GM19043 (cell line): ENCODE data around the gene CXorf49B.
"Not testable (repeated sequence)": the region's sequence is repeated elsewhere in the genome, so short reads cannot be mapped to it uniquely, and the experiment has no call there.

Experiments used
- ATAC-seq: cut with Tn5 transposase; IDR thresholded peaks from one replicate; pipeline ENCODE4 v1.9.1; 2021; ENCODE audit warnings: low read depth; ENCODE audit not compliant: unreplicated experiment

CXorf49B gene

DNA sequence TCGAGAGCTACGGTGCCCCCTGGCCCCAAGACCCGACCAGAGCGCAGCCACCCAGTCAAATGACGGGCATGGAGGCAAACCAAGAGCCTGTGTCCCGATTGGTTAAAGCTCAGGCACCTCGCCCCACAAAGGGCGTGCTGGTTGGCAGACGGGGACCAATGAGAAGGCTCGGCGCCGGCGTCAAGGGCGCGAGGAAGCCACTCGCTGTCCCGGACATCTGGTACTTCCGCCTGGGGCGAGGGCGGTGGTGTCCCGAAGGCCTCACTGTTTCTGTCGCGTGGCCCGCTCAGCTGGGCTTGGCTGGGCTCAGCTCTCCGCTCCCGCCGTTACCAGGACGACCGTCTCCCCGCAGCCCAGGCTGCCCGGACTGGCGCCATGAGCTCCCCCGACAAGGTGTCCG lies at the start of gene CXorf49B:
Gene CXorf49B, plus strand, starts transcription at position 301 of the 400 bp plus-strand sequence. Its CDS starts 75 bp downstream, at position 376.
- not testable (repeated sequence) for ATAC-seq

DNA sequence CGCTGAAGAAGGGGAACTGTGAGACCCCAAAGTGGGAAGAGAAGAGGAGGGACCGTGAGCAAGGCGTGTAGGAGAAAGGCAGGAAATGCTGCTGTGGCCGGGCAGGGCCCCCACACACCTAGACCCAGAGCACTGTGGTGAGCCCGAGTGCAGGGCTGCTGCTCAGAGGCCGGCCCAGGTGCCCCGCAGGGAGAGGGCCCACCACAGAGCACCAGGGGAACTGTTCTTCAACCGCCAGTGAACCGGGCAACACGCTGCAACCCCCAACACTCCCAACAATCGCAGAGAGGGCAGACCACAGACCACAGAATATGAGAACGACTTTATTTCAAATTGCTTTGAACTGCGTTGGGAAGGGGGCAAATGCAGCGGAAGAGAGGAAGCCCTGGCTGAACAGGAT lies 49.1 kb upstream of the CXorf49B start:
- ATAC-seq, result not testable (repeated sequence)

DNA sequence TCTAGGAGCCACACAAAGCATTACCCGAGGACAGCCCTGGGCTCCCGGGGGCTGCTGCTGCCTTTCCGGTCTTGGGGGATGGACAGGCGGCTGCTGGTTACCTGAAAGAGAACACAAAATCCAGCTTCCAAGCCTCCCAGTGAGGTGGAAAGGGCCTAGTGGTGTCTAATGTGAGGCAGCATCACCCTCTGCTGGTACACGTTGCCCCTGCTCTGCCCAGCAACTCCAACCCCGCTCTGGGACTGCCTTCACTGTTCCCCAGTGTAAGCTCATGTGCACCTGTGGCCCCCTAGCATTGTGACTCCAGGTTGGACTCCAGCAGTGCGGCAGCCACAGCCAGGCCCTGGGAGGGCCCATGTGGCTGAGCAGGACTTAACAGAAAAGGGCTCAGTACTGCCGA lies 47.6 kb upstream of the CXorf49B start:
- ATAC-seq, result not testable (repeated sequence)

DNA sequence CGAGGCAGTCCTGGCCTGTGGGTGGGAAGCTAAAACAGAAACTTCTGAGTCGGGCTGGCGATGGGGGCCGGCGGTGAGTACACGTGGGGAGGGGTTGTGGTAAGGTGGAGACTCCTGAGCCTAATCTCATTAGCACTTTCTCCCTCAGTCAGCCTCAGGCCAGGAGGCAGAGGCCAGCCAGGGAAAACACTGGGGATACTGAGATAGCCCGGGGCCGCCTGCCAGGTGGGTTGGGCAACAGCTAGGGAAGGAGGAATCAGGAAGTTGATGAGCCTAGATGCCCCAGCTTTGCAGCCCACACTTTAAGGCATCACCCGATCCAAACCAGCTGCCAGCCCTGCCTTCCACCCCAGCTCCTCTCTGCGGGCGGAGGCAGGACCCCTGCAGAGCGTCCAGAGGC lies 46.8 kb upstream of the CXorf49B start:
- not testable (repeated sequence) for ATAC-seq

DNA sequence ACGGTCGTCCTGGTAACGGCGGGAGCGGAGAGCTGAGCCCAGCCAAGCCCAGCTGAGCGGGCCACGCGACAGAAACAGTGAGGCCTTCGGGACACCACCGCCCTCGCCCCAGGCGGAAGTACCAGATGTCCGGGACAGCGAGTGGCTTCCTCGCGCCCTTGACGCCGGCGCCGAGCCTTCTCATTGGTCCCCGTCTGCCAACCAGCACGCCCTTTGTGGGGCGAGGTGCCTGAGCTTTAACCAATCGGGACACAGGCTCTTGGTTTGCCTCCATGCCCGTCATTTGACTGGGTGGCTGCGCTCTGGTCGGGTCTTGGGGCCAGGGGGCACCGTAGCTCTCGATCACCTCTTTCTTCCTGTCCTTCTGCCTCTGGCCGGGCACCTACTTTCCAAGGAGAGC lies 45.0 kb upstream of the CXorf49B start, which contains the start of gene CXorf49:
Gene CXorf49, minus strand, starts transcription at position 101 of the 400 bp plus-strand sequence. CDS start 134 bp downstream, outside the sequence.
- ATAC-seq, result not testable (repeated sequence)

DNA sequence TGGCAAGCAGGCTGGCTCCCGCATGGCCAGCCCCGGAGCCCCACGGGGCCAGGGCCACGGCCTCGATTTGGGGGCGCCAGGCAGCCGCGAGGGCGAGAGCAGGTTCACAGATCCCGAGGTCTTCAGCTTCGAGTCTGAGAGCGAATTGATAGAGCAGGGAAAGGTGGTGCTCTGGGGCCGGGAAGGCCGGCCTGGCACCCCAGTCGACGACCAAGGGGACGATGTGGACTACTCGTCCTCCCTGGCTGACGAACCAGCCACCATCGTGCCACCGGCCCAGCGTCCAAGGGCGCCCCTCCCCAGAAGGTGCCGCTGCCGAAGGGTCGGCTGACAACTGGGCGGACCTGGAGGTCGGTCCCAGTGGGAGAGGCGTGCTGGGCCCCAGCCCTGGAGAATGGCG lies 44.0 kb upstream of the CXorf49B start:
- ATAC-seq, result not testable (repeated sequence)

DNA sequence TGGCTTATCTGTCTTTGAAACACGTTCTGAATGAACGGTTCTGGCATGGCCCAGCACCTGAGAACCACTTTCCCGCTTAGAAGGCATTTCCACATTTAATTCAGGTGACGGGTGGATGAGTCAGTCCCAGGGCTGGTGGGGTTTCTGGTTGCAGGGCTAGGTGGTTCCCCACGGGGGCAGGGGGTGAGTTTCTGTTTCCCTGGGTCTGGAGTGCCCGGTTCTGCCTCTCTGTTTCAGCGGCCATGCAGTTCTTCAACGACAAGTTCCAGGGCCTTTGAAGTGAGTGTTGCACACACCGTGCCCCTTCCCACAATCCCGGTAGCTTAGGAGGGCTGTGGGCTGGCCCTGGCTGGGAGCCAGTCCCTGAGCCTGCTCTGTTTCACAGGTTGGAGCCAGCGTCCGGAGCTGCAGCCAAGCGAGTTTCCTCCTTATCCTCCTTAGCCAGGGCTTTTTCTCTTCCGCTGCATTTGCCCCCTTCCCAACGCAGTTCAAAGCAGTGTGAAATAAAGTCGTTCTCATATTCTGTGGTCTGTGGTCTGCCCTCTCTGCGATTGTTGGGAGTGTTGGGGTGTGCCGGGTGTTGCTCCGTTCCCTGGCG lies 42.8 kb upstream of the CXorf49B start:
- ATAC-seq, result not testable (repeated sequence)

DNA sequence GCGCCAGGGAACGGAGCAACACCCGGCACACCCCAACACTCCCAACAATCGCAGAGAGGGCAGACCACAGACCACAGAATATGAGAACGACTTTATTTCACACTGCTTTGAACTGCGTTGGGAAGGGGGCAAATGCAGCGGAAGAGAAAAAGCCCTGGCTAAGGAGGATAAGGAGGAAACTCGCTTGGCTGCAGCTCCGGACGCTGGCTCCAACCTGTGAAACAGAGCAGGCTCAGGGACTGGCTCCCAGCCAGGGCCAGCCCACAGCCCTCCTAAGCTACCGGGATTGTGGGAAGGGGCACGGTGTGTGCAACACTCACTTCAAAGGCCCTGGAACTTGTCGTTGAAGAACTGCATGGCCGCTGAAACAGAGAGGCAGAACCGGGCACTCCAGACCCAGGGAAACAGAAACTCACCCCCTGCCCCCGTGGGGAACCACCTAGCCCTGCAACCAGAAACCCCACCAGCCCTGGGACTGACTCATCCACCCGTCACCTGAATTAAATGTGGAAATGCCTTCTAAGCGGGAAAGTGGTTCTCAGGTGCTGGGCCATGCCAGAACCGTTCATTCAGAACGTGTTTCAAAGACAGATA lies 2.4 kb upstream of the CXorf49B start:
- ATAC-seq, result not testable (repeated sequence)

DNA sequence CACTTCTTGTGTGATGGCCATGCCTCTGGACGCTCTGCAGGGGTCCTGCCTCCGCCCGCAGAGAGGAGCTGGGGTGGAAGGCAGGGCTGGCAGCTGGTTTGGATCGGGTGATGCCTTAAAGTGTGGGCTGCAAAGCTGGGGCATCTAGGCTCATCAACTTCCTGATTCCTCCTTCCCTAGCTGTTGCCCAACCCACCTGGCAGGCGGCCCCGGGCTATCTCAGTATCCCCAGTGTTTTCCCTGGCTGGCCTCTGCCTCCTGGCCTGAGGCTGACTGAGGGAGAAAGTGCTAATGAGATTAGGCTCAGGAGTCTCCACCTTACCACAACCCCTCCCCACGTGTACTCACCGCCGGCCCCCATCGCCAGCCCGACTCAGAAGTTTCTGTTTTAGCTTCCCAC lies 1.7 kb downstream of the CXorf49B start:
- not testable (repeated sequence) for ATAC-seq

DNA sequence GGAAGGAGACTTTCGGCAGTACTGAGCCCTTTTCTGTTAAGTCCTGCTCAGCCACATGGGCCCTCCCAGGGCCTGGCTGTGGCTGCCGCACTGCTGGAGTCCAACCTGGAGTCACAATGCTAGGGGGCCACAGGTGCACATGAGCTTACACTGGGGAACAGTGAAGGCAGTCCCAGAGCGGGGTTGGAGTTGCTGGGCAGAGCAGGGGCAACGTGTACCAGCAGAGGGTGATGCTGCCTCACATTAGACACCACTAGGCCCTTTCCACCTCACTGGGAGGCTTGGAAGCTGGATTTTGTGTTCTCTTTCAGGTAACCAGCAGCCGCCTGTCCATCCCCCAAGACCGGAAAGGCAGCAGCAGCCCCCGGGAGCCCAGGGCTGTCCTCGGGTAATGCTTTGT lies 2.5 kb downstream of the CXorf49B start:
- not testable (repeated sequence) for ATAC-seq

DNA sequence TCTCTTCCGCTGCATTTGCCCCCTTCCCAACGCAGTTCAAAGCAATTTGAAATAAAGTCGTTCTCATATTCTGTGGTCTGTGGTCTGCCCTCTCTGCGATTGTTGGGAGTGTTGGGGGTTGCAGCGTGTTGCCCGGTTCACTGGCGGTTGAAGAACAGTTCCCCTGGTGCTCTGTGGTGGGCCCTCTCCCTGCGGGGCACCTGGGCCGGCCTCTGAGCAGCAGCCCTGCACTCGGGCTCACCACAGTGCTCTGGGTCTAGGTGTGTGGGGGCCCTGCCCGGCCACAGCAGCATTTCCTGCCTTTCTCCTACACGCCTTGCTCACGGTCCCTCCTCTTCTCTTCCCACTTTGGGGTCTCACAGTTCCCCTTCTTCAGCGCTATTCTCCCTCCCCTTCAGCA lies 4.0 kb downstream of the CXorf49B start:
- not testable (repeated sequence) for ATAC-seq

DNA sequence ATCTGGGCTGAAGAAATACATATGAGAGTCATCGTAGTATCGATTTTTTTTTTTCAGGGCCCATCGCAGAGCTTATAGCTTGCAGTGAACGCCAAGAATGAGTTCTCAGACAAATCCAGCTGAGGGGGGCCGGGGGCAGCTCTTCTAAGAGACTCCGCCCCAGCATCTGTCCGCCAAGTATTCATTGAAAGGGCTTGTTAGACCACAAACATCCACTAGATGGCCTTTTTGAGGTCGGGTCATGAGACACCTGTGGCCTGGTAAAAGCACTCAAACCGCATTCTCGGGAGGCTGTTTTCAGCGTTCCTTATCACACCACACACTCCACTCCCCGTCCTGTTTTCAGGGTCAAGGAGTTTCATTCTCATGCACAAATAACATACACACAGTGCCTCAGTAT lies 15.2 kb downstream of the CXorf49B start:
- not testable (repeated sequence) for ATAC-seq

DNA sequence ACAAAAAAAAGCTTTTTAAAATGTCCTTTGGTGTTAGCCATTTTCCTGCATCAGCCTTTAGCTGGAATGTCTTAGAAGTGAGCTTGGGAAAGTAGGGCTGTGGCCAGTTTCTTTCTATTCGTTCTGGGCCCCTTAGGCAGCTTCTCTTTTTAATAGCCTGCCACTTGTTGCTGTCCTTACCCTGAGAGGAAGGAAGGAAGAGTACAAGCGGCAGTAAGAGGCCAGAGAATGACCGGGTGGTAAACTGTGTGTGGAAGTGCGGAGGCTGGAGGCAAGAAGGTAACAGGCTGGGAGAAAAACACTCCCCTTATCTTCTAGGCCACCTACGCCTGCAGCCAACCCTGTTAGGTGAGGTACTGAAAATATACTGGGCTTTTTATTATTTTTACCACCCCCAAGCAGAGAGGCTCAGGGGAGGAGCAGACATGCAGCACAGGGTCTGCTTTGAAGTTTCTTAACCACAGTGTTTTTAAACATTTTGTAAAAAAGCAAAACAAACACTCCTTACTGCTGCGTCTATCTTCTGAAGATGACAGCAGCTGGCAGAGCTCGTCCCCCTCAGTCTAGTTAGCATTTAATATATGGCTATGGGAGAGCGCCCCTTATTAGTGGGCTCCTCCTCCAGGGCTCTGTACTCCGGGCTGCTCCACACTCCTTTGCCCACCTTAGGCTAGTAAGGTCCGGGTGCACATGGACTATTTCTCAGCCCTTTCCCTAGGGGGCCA lies 19.2 kb downstream of the CXorf49B start:
- ATAC-seq, result not testable (repeated sequence)

DNA sequence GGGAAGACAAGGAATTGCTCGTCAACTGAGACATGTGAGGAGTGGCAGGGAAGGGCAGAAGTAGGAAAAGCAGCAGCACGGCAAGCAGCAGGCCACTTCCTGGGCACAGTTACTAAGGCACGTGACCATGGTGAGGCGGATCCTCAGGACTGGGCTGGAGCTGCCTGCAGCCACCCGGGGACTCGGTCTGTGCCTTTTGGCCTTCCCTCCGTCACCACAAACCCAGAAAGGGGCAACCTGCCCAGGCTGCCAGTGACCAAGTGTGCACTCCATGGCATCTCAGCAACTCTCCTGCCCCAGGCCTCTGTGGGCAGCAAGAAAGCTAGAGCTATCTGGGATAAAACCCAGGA lies 19.8 kb downstream of the CXorf49B start:
- ATAC-seq, result not testable (repeated sequence)

DNA sequence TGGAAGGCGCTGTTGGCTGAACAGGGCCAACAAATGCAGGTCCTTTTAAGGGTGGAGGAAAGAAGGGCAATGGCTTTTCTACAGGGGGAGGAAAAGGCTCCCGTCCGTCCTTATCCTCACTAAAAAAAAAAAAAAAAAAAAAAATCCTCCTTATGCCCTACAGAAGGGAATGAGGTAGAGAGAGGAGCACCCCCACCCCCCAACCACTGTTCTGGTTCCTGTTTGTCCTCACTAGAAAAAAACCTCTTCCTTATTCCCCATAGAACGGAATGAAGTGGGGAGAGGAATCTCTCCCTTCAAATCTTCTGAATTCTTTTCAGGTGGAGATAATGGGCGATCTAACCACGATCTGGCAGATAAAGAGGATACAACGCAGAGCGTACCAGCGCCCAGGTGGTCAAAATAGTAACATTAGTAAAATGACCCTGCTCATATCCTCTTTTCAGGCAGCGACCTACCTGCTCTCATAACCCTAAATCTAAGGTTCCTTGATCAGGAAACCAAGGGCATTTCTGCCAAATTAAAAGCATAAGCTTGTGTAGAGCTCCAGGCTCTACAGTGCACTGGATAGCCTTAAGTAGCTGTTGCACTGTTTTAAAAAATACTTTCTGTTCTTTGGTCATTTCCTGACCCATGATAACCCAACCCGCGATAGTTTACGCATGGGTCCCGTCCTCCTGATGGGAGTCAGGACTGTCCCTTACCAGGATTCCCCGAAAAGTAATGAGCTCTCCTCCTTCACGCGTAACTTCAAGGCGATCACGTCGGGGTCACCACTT lies 20.6 kb downstream of the CXorf49B start:
- ATAC-seq, result not testable (repeated sequence)

DNA sequence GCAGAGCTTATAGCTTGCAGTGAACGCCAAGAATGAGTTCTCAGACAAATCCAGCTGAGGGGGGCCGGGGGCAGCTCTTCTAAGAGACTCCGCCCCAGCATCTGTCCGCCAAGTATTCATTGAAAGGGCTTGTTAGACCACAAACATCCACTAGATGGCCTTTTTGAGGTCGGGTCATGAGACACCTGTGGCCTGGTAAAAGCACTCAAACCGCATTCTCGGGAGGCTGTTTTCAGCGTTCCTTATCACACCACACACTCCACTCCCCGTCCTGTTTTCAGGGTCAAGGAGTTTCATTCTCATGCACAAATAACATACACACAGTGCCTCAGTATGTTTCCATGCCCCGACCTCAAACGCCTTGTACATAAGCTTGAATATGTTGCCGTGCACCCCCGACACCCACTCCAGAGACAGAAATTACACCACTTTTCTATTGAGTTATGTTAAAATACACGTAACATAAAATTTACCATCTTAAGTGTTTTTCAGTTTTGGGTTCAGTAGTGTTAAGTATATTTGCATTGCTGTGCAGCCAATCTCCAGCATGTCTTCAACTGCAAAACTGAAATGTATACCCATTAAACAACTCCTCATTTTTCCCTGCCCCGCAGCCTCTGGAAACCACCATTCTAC lies 21.3 kb downstream of the CXorf49B start:
- not testable (repeated sequence) for ATAC-seq

DNA sequence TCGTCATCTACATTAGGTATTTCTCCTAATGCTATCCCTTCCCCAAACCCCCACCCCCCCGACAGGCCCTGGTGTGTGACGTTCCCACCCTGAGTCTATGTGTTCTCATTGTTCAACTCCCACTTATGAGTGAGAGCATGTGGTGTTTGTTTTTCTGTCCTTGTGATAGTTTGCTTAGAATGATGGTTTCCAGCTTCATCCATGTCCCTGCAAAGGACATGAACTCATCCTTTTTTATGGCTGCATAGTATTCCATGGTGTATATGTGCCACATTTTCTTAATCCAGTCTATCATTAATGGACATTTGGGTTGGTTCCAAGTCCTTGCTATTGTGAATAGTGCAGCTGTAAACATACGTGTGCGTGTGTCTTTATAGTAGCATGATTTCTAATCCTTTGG lies 43.3 kb downstream of the CXorf49B start:
- not testable (repeated sequence) for ATAC-seq

DNA sequence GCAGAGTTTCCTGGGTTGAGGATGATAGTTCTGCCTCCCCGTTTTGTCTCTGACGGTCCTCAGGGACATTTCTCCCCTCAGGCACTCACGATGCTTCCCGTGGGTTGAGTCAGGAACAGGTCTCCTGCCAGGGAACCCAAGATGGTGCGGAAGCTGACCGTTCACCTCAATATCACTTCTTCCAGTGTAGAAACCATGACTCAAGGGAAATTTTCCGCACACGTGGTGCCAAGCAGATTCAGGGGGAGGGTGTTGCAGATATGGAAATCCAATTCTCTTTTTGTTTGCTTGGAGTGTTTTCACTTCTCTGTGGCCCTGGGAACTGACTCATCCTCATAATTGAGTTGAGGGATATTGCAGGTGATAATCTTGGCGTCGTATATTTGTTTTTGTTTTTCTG lies 46.7 kb downstream of the CXorf49B start:
- no peak for ATAC-seq

DNA sequence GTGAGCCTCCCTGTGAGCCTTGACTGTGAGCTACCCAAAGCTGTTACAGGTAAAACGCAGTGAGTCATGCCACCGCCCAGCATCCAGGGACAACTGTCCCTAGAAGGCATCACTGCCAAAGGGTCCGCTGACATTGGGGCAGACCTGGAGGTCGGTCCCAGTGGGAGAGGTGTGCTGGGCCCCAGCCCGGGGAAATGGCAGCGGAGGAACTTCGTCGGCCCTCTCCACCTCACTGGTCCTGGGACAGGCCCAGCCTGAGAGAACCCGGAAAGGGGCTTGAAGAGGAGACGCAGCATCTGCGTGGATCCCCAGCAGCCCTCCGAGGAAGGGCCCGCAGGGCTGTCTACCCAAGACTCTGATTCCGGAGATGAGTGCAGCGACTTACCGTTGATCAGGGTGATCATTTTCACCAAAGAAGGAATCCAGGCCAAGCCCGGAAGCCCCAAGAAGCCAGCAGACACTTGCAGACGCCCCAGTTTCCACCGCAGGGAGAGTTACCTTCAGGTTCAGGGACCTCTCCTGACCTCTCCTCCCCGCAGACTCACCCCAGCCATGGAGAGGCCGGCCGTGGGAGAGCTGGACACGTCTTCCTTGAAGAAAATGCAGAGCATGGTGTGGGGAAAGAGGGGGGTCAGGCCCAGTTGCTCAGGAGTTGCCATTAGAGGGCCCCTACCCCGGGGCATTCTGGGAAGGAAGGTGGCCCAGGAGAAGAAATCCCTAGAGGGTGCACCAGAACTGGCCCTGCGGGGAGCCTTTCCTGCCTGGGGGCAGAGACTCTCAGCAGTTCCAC lies 51.2 kb downstream of the CXorf49B start:
- ATAC-seq, result no peak
